Measurements from ENCODE around the gene SAMD11. TPM values are rescaled to one million over a fixed set of nuclear protein-coding genes. Genes with fewer than 3 reads are reported as not detected.

SAMD11 gene
- total and polyA plus RNA-seq, 2 donors from 2014 or later = 13.3 to 21.4 TPM

DNA sequence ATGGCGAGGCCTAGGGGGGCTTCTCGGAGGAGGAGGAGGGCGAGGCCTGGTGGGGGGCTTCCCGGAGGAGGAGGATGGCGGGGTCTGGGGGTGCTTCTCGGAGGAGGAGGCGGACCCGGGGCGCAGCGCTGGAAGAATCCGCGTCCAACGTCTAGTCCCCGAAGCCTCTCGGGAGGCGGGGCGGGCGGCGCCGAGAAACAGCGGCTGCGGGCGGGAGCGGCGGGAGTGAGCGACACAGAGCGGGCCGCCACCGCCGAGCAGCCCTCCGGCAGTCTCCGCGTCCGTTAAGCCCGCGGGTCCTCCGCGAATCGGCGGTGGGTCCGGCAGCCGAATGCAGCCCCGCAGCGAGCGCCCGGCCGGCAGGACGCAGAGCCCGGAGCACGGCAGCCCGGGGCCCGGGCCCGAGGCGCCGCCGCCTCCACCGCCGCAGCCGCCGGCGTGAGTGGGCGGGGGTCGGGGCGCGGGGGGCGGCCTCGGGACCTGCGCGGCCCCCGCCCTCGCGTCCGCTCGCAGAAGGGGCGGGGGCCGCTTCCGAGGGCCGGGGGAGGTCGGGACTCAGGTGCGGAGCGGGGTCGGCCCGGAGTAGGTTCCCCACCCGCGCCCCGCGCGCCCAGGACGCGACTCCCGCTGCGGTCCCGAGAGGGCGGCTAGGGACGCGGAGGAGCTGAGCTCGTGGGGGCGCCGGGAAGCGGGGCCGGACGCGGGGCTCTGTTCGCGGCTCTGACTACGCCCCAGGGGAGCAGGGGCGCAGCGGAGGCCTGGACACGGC lies 36.8 kb downstream of the SAMD11 start, which contains the start of gene KLHL17:
TSS of gene KLHL17 (plus strand) at position 222 of the 769 bp plus-strand sequence. CDS start at position 332, 110 bp downstream.
- intact Hi-C loops (cut with DNase I) = no loop called here
- H3K9ac ChIP-seq (ENCODE audit: low read length in 3 of 3) = no peak within 1 kb of the TSS
- H3K4me3 ChIP-seq (ENCODE audit: low read length in 3 of 3) = peak within 1 kb of the TSS in 1 of 3 donors; percentile 35
- no peak for FAIRE-seq
- no peaks in the 10 kb centered on the region for H3K9me3 ChIP-seq (ENCODE audit: control insufficient read depth in 2 of 3, insufficient read depth in 1 of 3, low read length in 3 of 3)
- peaks cover 0 to 3% (median 0%) of the 10 kb centered on the region in 3 donors for H3K36me3 ChIP-seq (ENCODE audit: control insufficient read depth in 2 of 3, insufficient read depth in 3 of 3, low read length in 3 of 3)
- H3K4me1 ChIP-seq (ENCODE audit: control insufficient read depth in 2 of 3, insufficient read depth in 2 of 3, low read depth in 1 of 3, low read length in 3 of 3) = peaks cover 0 to 8% (median 3%) of the 10 kb centered on the region in 3 donors
- TF ChIP-seq, protein P1, sequence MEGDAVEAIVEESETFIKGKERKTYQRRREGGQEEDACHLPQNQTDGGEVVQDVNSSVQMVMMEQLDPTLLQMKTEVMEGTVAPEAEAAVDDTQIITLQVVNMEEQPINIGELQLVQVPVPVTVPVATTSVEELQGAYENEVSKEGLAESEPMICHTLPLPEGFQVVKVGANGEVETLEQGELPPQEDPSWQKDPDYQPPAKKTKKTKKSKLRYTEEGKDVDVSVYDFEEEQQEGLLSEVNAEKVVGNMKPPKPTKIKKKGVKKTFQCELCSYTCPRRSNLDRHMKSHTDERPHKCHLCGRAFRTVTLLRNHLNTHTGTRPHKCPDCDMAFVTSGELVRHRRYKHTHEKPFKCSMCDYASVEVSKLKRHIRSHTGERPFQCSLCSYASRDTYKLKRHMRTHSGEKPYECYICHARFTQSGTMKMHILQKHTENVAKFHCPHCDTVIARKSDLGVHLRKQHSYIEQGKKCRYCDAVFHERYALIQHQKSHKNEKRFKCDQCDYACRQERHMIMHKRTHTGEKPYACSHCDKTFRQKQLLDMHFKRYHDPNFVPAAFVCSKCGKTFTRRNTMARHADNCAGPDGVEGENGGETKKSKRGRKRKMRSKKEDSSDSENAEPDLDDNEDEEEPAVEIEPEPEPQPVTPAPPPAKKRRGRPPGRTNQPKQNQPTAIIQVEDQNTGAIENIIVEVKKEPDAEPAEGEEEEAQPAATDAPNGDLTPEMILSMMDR (IDR thresholded peaks at IDR 0.05; ENCODE audit: borderline replicate concordance, extremely low read depth, insufficient read depth) = no peak
- peak; percentile 45 to 92 (median 75) for DNase-seq
- H3K27me3 ChIP-seq (ENCODE audit: control insufficient read depth, insufficient read depth, low read length) = no peaks in the 10 kb centered on the region
- no peak within 1 kb of the TSS for H3K27ac ChIP-seq (ENCODE audit: low read depth in 2 of 2, low read length in 2 of 2)

DNA sequence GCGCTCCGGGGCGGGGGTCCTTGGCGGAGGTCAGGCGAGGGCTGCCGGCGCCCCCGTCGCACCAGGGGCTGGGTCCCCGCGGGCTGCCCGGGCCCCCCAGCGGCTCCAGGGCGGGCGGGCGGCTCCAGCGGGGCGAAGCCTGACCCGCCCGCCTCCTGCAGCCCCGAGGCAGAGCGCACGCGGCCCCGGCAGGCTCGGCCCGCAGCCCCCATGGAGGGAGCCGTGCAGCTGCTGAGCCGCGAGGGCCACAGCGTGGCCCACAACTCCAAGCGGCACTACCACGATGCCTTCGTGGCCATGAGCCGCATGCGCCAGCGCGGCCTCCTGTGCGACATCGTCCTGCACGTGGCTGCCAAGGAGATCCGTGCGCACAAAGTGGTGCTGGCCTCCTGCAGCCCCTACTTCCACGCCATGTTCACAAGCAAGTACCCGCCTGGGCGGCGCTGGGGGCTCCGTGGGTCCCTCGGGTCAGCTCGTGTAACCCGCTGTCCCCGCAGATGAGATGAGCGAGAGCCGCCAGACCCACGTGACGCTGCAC lies 37.5 kb downstream of the SAMD11 start:
- DNase-seq (peak in 1 of 5 donors; percentile 56), FAIRE-seq (no peak)
- Histone ChIP-seq H3K36me3 (ENCODE audit: control insufficient read depth in 2 of 3, insufficient read depth in 3 of 3, low read length in 3 of 3) (no peaks in the 10 kb centered on the region), H3K9me3 (ENCODE audit: control insufficient read depth in 2 of 3, insufficient read depth in 1 of 3, low read length in 3 of 3) (no peaks in the 10 kb centered on the region), H3K4me1 (ENCODE audit: control insufficient read depth in 2 of 3, insufficient read depth in 2 of 3, low read depth in 1 of 3, low read length in 3 of 3) (peaks cover 0 to 10% (median 3%) of the 10 kb centered on the region in 3 donors), H3K27ac (ENCODE audit: low read depth in 2 of 2, low read length in 2 of 2) (no peak overlapping the region), H3K9ac (ENCODE audit: low read length in 3 of 3) (no peak overlapping the region), H3K4me3 (ENCODE audit: low read length in 3 of 3) (peak overlapping the region in 1 of 3 donors; percentile 35), H3K27me3 (ENCODE audit: control insufficient read depth, insufficient read depth, low read length) (no peaks in the 10 kb centered on the region)
- intact Hi-C loops (cut with DNase I) = no loop called here
- TF ChIP-seq, protein P1 (IDR thresholded peaks at IDR 0.05; ENCODE audit: borderline replicate concordance, extremely low read depth, insufficient read depth) = no peak

DNA sequence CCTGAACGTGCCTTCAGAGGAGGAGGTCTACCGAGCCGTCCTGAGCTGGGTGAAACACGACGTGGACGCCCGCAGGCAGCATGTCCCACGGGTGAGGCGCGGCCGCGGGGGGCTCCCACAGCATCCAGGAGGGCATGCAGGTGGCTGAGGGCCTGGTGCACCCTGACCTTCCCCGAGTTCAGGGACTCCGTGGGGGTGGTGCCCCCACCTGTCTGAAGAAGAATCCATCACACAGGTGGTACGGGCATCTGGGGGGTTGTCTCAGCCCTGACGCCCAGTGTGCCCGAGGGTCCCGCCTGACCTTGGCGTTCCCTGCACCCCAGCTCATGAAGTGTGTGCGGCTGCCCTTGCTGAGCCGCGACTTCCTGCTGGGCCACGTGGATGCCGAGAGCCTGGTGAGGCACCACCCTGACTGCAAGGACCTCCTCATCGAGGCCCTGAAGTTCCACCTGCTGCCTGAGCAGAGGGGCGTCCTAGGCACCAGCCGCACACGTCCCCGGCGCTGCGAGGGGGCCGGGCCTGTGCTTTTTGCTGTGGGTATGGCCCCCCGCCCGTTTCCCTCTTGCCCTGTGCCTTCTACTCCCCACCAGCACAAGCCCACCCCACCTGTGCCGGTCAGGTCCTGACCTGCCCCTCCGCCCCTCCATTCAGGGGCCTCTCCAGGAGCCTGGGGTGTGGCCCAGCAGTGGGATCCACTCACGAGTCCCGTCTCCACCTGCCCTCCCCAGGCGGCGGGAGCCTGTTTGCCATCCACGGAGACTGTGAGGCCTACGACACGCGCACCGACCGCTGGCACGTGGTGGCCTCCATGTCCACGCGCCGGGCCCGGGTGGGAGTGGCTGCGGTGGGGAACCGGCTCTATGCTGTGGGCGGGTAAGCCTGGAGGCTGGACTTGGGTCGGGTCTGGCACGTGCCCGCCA lies 38.9 kb downstream of the SAMD11 start:
- Histone ChIP-seq H3K4me1 (ENCODE audit: control insufficient read depth in 2 of 3, insufficient read depth in 2 of 3, low read depth in 1 of 3, low read length in 3 of 3) (peaks cover 0 to 13% (median 3%) of the 10 kb centered on the region in 3 donors), H3K36me3 (ENCODE audit: control insufficient read depth in 2 of 3, insufficient read depth in 3 of 3, low read length in 3 of 3) (no peaks in the 10 kb centered on the region), H3K27ac (ENCODE audit: low read depth in 2 of 2, low read length in 2 of 2) (no peak overlapping the region), H3K9me3 (ENCODE audit: control insufficient read depth in 2 of 3, insufficient read depth in 1 of 3, low read length in 3 of 3) (no peaks in the 10 kb centered on the region), H3K9ac (ENCODE audit: low read length in 3 of 3) (no peak overlapping the region), H3K27me3 (ENCODE audit: control insufficient read depth, insufficient read depth, low read length) (no peaks in the 10 kb centered on the region), H3K4me3 (ENCODE audit: low read length in 3 of 3) (no peak overlapping the region)
- FAIRE-seq (no peak), DNase-seq (peak in 1 of 5 donors; percentile 49)
- TF ChIP-seq, protein P1 (IDR thresholded peaks at IDR 0.05; ENCODE audit: borderline replicate concordance, extremely low read depth, insufficient read depth) = no peak
- intact Hi-C loops (cut with DNase I) = no loop called here
